H9 (cell line): ENCODE measurements around the gene PROCA1. TPM values are rescaled to one million over a fixed set of nuclear protein-coding genes. Genes with fewer than 3 reads are reported as not detected.
A peak's percentile ranks its signal among the peaks of the same experiment; 100 is the strongest.

Experiments
- DNase-seq: peaks from one replicate; pipeline ENCODE4 v3.0.0-alpha.2; 2017
- H2AFZ ChIP-seq: one replicate; pipeline ENCODE4 v1.6.1; 2013; ENCODE audit warnings: mild to moderate bottlenecking, low read length, control low read depth, moderate library complexity
- H2AK5ac ChIP-seq: 2 replicates; pipeline ENCODE4 v1.6.1; 2013; ENCODE audit warnings: low read length, control low read depth, mixed read lengths; ENCODE audit not compliant: insufficient read length
- H2BK120ac ChIP-seq: one replicate; pipeline ENCODE4 v1.6.1; 2013; ENCODE audit warnings: low read depth, mild to moderate bottlenecking, low read length, control low read depth, inconsistent platforms; ENCODE audit not compliant: poor library complexity, severe bottlenecking
- H2BK12ac ChIP-seq: 2 replicates; pipeline ENCODE4 v1.6.1; 2013; ENCODE audit warnings: low read length, control low read depth, mixed read lengths, low read depth; ENCODE audit not compliant: insufficient read length
- H2BK15ac ChIP-seq: 2 replicates; pipeline ENCODE4 v1.6.1; 2013; ENCODE audit warnings: low read depth, low read length, control low read depth
- H2BK20ac ChIP-seq: one replicate; pipeline ENCODE4 v1.6.1; 2013; ENCODE audit warnings: low read depth, mild to moderate bottlenecking, low read length, control low read depth, inconsistent platforms; ENCODE audit not compliant: poor library complexity, severe bottlenecking
- H2BK5ac ChIP-seq: 2 replicates; pipeline ENCODE4 v1.6.1; 2013; ENCODE audit warnings: low read length, control low read depth, mixed read lengths; ENCODE audit not compliant: insufficient read length
- H3K14ac ChIP-seq: 2 replicates; pipeline ENCODE4 v1.6.1; 2013; ENCODE audit warnings: low read length, control low read depth; ENCODE audit not compliant: insufficient read depth
- H3K18ac ChIP-seq: 2 replicates; pipeline ENCODE4 v1.6.1; 2013; ENCODE audit warnings: low read depth, mild to moderate bottlenecking, mixed read lengths, low read length, control low read depth; ENCODE audit not compliant: insufficient read length
- H3K23ac ChIP-seq: 2 replicates; pipeline ENCODE4 v1.6.1; 2013; ENCODE audit warnings: low read length, control low read depth, mixed read lengths, low read depth; ENCODE audit not compliant: insufficient read length
- H3K23me2 ChIP-seq: 2 replicates; pipeline ENCODE4 v1.6.1; 2013; ENCODE audit warnings: low read depth, mild to moderate bottlenecking, mixed read lengths, low read length, control low read depth; ENCODE audit not compliant: insufficient read length, poor library complexity, severe bottlenecking
- H3K27ac ChIP-seq: 2 replicates; pipeline ENCODE4 v1.5.1; 2013; ENCODE audit warnings: low read length, control low read depth, mixed read lengths, low read depth; ENCODE audit not compliant: insufficient read length
- H3K27me3 ChIP-seq: 2 replicates; pipeline ENCODE4 v1.6.1; 2013; ENCODE audit warnings: low read length, control low read depth, inconsistent platforms; ENCODE audit not compliant: insufficient read depth
- H3K4ac ChIP-seq: 2 replicates; pipeline ENCODE4 v1.6.1; 2013; ENCODE audit warnings: low read depth, mild to moderate bottlenecking, control low read depth, inconsistent platforms, low read length, moderate library complexity
- H3K4me1 ChIP-seq: 2 replicates; pipeline ENCODE4 v1.6.1; 2013; ENCODE audit warnings: low read length, control low read depth, inconsistent platforms; ENCODE audit not compliant: insufficient read depth
- H3K4me2 ChIP-seq: 2 replicates; pipeline ENCODE4 v1.6.1; 2013; ENCODE audit warnings: low read length, control low read depth, mixed read lengths; ENCODE audit not compliant: insufficient read length, insufficient read depth
- H3K56ac ChIP-seq: 2 replicates; pipeline ENCODE4 v1.6.1; 2013; ENCODE audit warnings: low read depth, mild to moderate bottlenecking, mixed read lengths, low read length, control low read depth; ENCODE audit not compliant: insufficient read length
- H3K79me1 ChIP-seq: 2 replicates; pipeline ENCODE4 v1.6.1; 2013; ENCODE audit warnings: low read depth, mild to moderate bottlenecking, moderate library complexity, low read length, control low read depth, inconsistent platforms; ENCODE audit not compliant: insufficient read depth, poor library complexity, severe bottlenecking
- H3K79me2 ChIP-seq: 2 replicates; pipeline ENCODE4 v1.6.1; 2013; ENCODE audit warnings: low read length, control low read depth, inconsistent platforms; ENCODE audit not compliant: insufficient read depth
- H3K9ac ChIP-seq: 2 replicates; pipeline ENCODE4 v1.6.1; 2013; ENCODE audit warnings: low read length, control low read depth, mixed read lengths; ENCODE audit not compliant: insufficient read length; ENCODE audit errors: extremely low read depth
- H3K9me3 ChIP-seq: one replicate; pipeline ENCODE4 v1.6.1; 2013; ENCODE audit warnings: low read depth, low read length, inconsistent platforms; ENCODE audit not compliant: control insufficient read depth
- H3T11ph ChIP-seq: one replicate; pipeline ENCODE4 v1.6.1; 2013; ENCODE audit warnings: mild to moderate bottlenecking, low read length, control low read depth, inconsistent platforms
- H4K20me1 ChIP-seq: one replicate; pipeline ENCODE4 v1.6.1; 2013; ENCODE audit not compliant: control insufficient read depth, insufficient read length, insufficient read depth
- H4K5ac ChIP-seq: 2 replicates; pipeline ENCODE4 v1.6.1; 2013; ENCODE audit warnings: low read depth, mild to moderate bottlenecking, mixed read lengths, low read length, control low read depth; ENCODE audit not compliant: insufficient read length
- H4K8ac ChIP-seq: replicated peaks from 2 replicates; pipeline ENCODE4 v1.6.1; 2013; ENCODE audit warnings: low read length, control low read depth, mixed read lengths, low read depth; ENCODE audit not compliant: insufficient read length
- H4K91ac ChIP-seq: 2 replicates; pipeline ENCODE4 v1.6.1; 2013; ENCODE audit warnings: low read depth, mild to moderate bottlenecking, moderate library complexity, mixed read lengths, low read length, control low read depth; ENCODE audit not compliant: insufficient read length
- H3K27ac Mint-ChIP-seq, 3 experiments: 2 replicates in 2 of 3; 3 replicates in 1 of 3; pipeline ENCODE4 v1.8.0; 2020 to 2021; ENCODE audit warnings: mixed read lengths in 3 of 3, mild to moderate bottlenecking in 1 of 3, moderate library complexity in 1 of 3
- H3K27me3 Mint-ChIP-seq: 2 replicates; pipeline ENCODE4 v1.8.0; 2021; ENCODE audit warnings: low read depth, mild to moderate bottlenecking, moderate library complexity, mixed read lengths
- H3K36me3 Mint-ChIP-seq, 3 experiments: 2 replicates in 2 of 3; 3 replicates in 1 of 3; pipeline ENCODE4 v1.8.0; 2020 to 2021; ENCODE audit warnings: low read depth in 3 of 3, mixed read lengths in 3 of 3; ENCODE audit not compliant: insufficient read depth in 1 of 3
- H3K4me1 Mint-ChIP-seq, 2 experiments: 2 replicates each; pipeline ENCODE4 v1.8.0; 2020; ENCODE audit warnings: mixed read lengths in 2 of 2
- H3K4me3 Mint-ChIP-seq, 2 experiments: 2 replicates in 1 of 2; 3 replicates in 1 of 2; pipeline ENCODE4 v1.8.0; 2020 to 2021; ENCODE audit warnings: mild to moderate bottlenecking in 2 of 2, mixed read lengths in 2 of 2, moderate library complexity in 1 of 2
- H3K9me3 Mint-ChIP-seq, 2 experiments: 2 replicates in 1 of 2; 3 replicates in 1 of 2; pipeline ENCODE4 v1.8.0; 2020; ENCODE audit warnings: mild to moderate bottlenecking in 2 of 2, mixed read lengths in 2 of 2, moderate library complexity in 1 of 2
- CTCF ChIP-seq: fragments of 200-600 bp; sonication (generic); conservative IDR thresholded peaks from 3 replicates; pipeline ENCODE4 v1.8.0; 2021; ENCODE audit warnings: antibody characterized with exemption, mild to moderate bottlenecking
- WGBS: extraction: QIAGEN DNeasy Blood & Tissue Kit; methylation state at CpG from one replicate; pipeline ENCODE4 v1.1.7; 2013; ENCODE audit warnings: missing lambda C conversion rate, low lambda C conversion rate, mixed read lengths; ENCODE audit not compliant: insufficient read length; ENCODE audit errors: extremely low coverage; 5-methylcytosine and 5-hydroxymethylcytosine counted together
- total RNA-seq: library from RNA; stranded (reverse); gene quantifications from 2 replicates; pipeline ENCODE4 v1.2.1, GENCODE V29; 2021

Gene PROCA1
- total RNA-seq, 1 experiment from 2014 or later: 15.0 TPM

- Histone ChIP-seq H3K23me2 (peaks cover 27% of the 10 kb centered on the region), H2AFZ (no peak overlapping the region)
- peaks cover 30 to 52% of the 10 kb centered on the region in 2 experiments for H3K4me1 Mint-ChIP-seq
Observed at GRCh38 chr17:28716740-28717577, 5.3 kb upstream of the PROCA1 start.

More at GRCh38 chr17:28716740-28717577, 5.3 kb upstream of the PROCA1 start:
- H3K79me1 ChIP-seq: peaks cover 4% of the 10 kb centered on the region
- H4K5ac ChIP-seq: no peak overlapping the region
- no peak overlapping the region for H2BK15ac ChIP-seq
- H3K18ac ChIP-seq: peak overlapping the region; percentile 49
- no peak overlapping the region for H2AK5ac ChIP-seq
- H3K27ac ChIP-seq: no peak overlapping the region
- no peak overlapping the region for H2BK20ac ChIP-seq
- H3K9ac ChIP-seq: peak overlapping the region; percentile 59
- peak; percentile 55 for DNase-seq
- H3K14ac ChIP-seq: peak overlapping the region; percentile 4
- peaks cover 46 to 60% (median 47%) of the 10 kb centered on the region in 3 experiments for H3K36me3 Mint-ChIP-seq
- no peak overlapping the region for H4K91ac ChIP-seq
- H3K4me1 ChIP-seq: peaks cover 8% of the 10 kb centered on the region; the same call in 1 of the 2 replicates
- H3K4me2 ChIP-seq: peak overlapping the region; percentile 67
- no peak overlapping the region for H3K4ac ChIP-seq
- no peak overlapping the region for H2BK12ac ChIP-seq
- no CpG with 5 or more reads among the region's 63 CpGs for WGBS
- no peak overlapping the region for H2BK120ac ChIP-seq
- no peaks in the 10 kb centered on the region; a peak in 1 of 5 replicates for H3K9me3 Mint-ChIP-seq
- H2BK5ac ChIP-seq: no peak overlapping the region
- peaks cover 24% of the 10 kb centered on the region; the same call in 1 of the 2 replicates for H3K79me2 ChIP-seq
- no peak for TF ChIP-seq CTCF
- H3K4me3 Mint-ChIP-seq: peak overlapping the region; percentile 99
- no peaks in the 10 kb centered on the region for H3K27me3 ChIP-seq
- no peaks in the 10 kb centered on the region for H3K27me3 Mint-ChIP-seq
- no peaks in the 10 kb centered on the region for H3K9me3 ChIP-seq
- H3K27ac Mint-ChIP-seq: peak overlapping the region in 2 of 3 experiments; percentile 70 to 92; a peak in 3 of 7 replicates
- H3K23ac ChIP-seq: no peak overlapping the region
- H3K56ac ChIP-seq: no peak overlapping the region
- no peaks in the 10 kb centered on the region for H4K20me1 ChIP-seq
- H4K8ac ChIP-seq: no peak overlapping the region
- no peak overlapping the region for H3T11ph ChIP-seq
